H7 (cell line): ENCODE measurements around the gene MOAP1. TPM values are rescaled to one million over a fixed set of nuclear protein-coding genes. Genes with fewer than 3 reads are reported as not detected.
A peak's percentile ranks its signal among the peaks of the same experiment; 100 is the strongest.
"Not testable (repeated sequence)": the region's sequence is repeated elsewhere in the genome, so short reads cannot be mapped to it uniquely, and the experiment has no call there.

ENCODE experiments used
- DNase-seq: peaks from one replicate; pipeline ENCODE4 v3.0.0; 2012
- H3K27me3 ChIP-seq: 2 replicates; pipeline ENCODE4 v1.6.0; 2011; ENCODE audit warnings: mild to moderate bottlenecking, low read length; ENCODE audit not compliant: control insufficient read depth, insufficient read depth
- H3K36me3 ChIP-seq: replicated peaks from 2 replicates; pipeline ENCODE4 v1.5.1; 2011; ENCODE audit warnings: low read length; ENCODE audit not compliant: control insufficient read depth, insufficient read depth
- H3K4me3 ChIP-seq: 2 replicates; pipeline ENCODE4 v1.5.1; 2011; ENCODE audit warnings: low read depth, mild to moderate bottlenecking, control low read depth, low read length, moderate library complexity; ENCODE audit not compliant: insufficient read depth
- total RNA-seq: library from RNA; depleted of rRNA; stranded (reverse); fragments of >200 nt; shearing (Covaris generic); gene quantifications from 2 replicates; pipeline ENCODE4 v1.2.3, GENCODE V29; 2014; rRNA removed

The MOAP1 gene
- 17.9 and 20.1 TPM in 2 replicates for total RNA-seq

GRCh38 chr14:93184391-93185348 is at the start of gene MOAP1, which contains the start of gene LYSET:
Gene MOAP1, minus strand, starts transcription at chr14:93184897. Its CDS starts 655 bp downstream, at chr14:93184242.
Gene LYSET, plus strand, starts transcription at chr14:93185317. Its CDS starts 89 bp downstream, at chr14:93185406.
- peak; percentile 97 for DNase-seq
- Histone ChIP-seq H3K4me3 (peak within 1 kb of the TSS; percentile 79), H3K36me3 (peaks cover 3% of the 10 kb centered on the region; the same call in 1 of the 2 replicates), H3K27me3 (no peaks in the 10 kb centered on the region)

GRCh38 chr14:93233078-93233477 is 48.4 kb upstream of the MOAP1 start:
- H3K36me3 ChIP-seq, H3K4me3 ChIP-seq, DNase-seq, H3K27me3 ChIP-seq: not testable (repeated sequence)

- DNase-seq = peak; percentile 73
- Histone ChIP-seq H3K36me3 (peaks cover 2% of the 10 kb centered on the region), H3K27me3 (no peaks in the 10 kb centered on the region), H3K4me3 (no peak overlapping the region)
These were observed 47.5 kb upstream of the MOAP1 start for GRCh38 chr14:93232159-93232558.

- Histone ChIP-seq H3K4me3 (no peak overlapping the region), H3K27me3 (no peaks in the 10 kb centered on the region), H3K36me3 (peaks cover 5% of the 10 kb centered on the region)
- peak; percentile 54 for DNase-seq
These were observed 46.7 kb upstream of the MOAP1 start for GRCh38 chr14:93231129-93231979.

- H3K36me3 ChIP-seq = peaks cover 5% of the 10 kb centered on the region
- H3K4me3 ChIP-seq = no peak overlapping the region
- no peaks in the 10 kb centered on the region for H3K27me3 ChIP-seq
- DNase-seq = no peak
These were observed 45.8 kb upstream of the MOAP1 start for GRCh38 chr14:93230539-93230938.

GRCh38 chr14:93228550-93228949 is 43.9 kb upstream of the MOAP1 start:
- DNase-seq = no peak
- Histone ChIP-seq H3K36me3 (peaks cover 5% of the 10 kb centered on the region), H3K4me3 (no peak overlapping the region), H3K27me3 (no peaks in the 10 kb centered on the region)

GRCh38 chr14:93223565-93223964 is 38.9 kb upstream of the MOAP1 start:
- H3K27me3 ChIP-seq = no peaks in the 10 kb centered on the region
- H3K4me3 ChIP-seq = no peak overlapping the region
- H3K36me3 ChIP-seq = peaks cover 12% of the 10 kb centered on the region
- DNase-seq = no peak

GRCh38 chr14:93220509-93220908 is 35.8 kb upstream of the MOAP1 start:
- H3K27me3 ChIP-seq = no peaks in the 10 kb centered on the region
- no peak overlapping the region for H3K4me3 ChIP-seq
- no peak for DNase-seq
- peaks cover 6% of the 10 kb centered on the region for H3K36me3 ChIP-seq

- no peak overlapping the region for H3K4me3 ChIP-seq
- no peaks in the 10 kb centered on the region for H3K27me3 ChIP-seq
- DNase-seq = peak; percentile 64
- H3K36me3 ChIP-seq = peaks cover 8% of the 10 kb centered on the region
These were observed 34.5 kb upstream of the MOAP1 start for GRCh38 chr14:93219103-93219726.

- no peak for DNase-seq
- Histone ChIP-seq H3K4me3 (no peak overlapping the region), H3K36me3 (peaks cover 1% of the 10 kb centered on the region), H3K27me3 (no peaks in the 10 kb centered on the region)
These were observed 29.9 kb upstream of the MOAP1 start for GRCh38 chr14:93214598-93214997.

GRCh38 chr14:93212432-93212831 is 27.7 kb upstream of the MOAP1 start:
- Histone ChIP-seq H3K36me3 (peaks cover 1% of the 10 kb centered on the region), H3K27me3 (no peaks in the 10 kb centered on the region), H3K4me3 (no peak overlapping the region)
- no peak for DNase-seq

- peak overlapping the region; percentile 91 for H3K4me3 ChIP-seq
- H3K36me3 ChIP-seq = no peaks in the 10 kb centered on the region; the same call in none of the 2 replicates
- H3K27me3 ChIP-seq = no peaks in the 10 kb centered on the region
- peak; percentile 79 for DNase-seq
These were observed 23.0 kb upstream of the MOAP1 start for GRCh38 chr14:93207468-93208308.

GRCh38 chr14:93206793-93207467 is 22.2 kb upstream of the MOAP1 start, which contains the start of the genes GON7 and UBR7:
Gene GON7, minus strand, starts transcription at chr14:93207065. Its CDS starts 28 bp downstream, at chr14:93207037.
Gene UBR7, plus strand, starts transcription at chr14:93207256. Its CDS starts 36 bp downstream, at chr14:93207292.
- H3K4me3 ChIP-seq = peak within 1 kb of the TSS; percentile 91
- H3K27me3 ChIP-seq = no peaks in the 10 kb centered on the region
- DNase-seq = peak; percentile 97
- no peaks in the 10 kb centered on the region; the same call in none of the 2 replicates for H3K36me3 ChIP-seq
